CD4-positive, alpha-beta T cell treated with Interleukin-1 beta for 1 hour (primary cell): ENCODE data around the gene TAAR2.
A peak's percentile ranks its signal among the peaks of the same experiment; 100 is the strongest.
"Not testable (repeated sequence)": the region's sequence is repeated elsewhere in the genome, so short reads cannot be mapped to it uniquely, and the experiment has no call there.

Experiments used
- DNase-seq, 2 donors: peaks; one replicate each; pipeline ENCODE4 v3.0.0-alpha.2; 2020 to 2022

Gene TAAR2, protein sequence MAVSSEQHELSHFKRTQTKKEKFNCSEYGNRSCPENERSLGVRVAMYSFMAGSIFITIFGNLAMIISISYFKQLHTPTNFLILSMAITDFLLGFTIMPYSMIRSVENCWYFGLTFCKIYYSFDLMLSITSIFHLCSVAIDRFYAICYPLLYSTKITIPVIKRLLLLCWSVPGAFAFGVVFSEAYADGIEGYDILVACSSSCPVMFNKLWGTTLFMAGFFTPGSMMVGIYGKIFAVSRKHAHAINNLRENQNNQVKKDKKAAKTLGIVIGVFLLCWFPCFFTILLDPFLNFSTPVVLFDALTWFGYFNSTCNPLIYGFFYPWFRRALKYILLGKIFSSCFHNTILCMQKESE

GRCh38 chr6:132624175-132624574 is at the start of gene TAAR2:
Gene TAAR2, minus strand, starts transcription at chr6:132624275. Its CDS starts 0 bp downstream, at chr6:132624275.
- DNase-seq: no peak

GRCh38 chr6:132673376-132674094 is 49.5 kb upstream of the TAAR2 start:
- DNase-seq: no peak

GRCh38 chr6:132671295-132671694 is 47.2 kb upstream of the TAAR2 start:
- no peak for DNase-seq

DNA sequence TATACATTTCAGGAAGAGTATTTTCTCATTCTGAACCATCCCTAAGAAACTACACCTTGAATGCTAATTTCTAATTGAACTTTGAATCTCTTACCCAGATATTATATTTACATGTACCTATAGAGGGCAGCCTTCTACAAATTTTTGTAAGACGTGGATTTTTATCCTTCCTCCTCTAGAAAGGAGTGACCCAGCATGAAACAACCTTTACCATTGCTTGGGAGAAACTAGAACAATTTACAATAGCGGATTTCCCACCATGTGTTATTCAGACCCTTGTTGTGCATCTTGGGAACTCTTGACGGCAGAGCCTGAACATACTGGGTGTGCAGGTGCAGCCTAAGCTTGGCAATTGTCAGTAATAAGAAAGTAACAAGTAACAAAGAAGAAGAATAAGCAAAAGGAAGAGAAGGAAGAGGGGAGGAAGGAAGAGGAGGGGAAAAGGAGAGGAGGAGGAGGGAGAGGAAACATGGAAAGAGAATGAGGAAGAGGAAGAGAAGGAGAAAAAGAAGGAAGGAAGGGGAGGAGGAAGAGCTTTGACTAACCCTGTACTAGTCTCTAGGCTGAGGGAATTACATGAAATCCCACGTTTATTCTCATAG is 45.7 kb upstream of the TAAR2 start:
- DNase-seq: peak in 1 of 2 donors; percentile 42

- no peak for DNase-seq
Observed at GRCh38 chr6:132666118-132666517, 42.0 kb upstream of the TAAR2 start.

DNA sequence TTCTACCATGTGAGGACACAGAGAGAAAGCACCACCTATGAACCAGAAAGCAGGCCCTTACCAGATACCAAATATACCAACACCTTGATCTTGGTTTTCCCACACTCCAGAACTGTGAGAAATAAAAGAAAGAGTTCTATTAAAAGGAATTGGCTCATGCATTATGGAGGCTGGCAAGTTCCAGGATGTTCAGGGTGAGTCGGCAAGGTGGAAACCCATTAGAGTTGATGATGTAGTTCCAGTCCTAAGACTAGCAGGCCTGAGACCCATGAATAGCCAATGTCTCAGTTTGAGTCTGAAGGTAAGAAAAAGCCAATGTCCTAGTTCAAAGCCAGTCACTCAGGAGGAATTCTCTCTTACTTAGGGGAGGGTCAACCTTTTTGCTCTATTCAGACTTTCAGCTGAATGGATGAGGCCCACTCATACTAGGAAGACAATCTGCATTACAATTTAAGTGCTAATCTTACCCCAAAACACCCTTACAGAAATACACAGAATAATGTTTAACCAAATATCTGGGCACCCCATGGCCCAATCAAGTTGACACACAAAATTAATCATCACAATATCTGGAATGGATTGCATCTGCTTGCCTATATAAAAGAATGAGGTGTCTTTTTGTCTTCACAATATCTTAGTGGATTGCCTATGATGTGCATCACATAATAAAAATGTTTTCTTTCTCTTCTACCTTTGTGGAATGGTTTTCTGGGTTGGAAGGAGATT is 40.4 kb upstream of the TAAR2 start:
- no peak for DNase-seq

DNA sequence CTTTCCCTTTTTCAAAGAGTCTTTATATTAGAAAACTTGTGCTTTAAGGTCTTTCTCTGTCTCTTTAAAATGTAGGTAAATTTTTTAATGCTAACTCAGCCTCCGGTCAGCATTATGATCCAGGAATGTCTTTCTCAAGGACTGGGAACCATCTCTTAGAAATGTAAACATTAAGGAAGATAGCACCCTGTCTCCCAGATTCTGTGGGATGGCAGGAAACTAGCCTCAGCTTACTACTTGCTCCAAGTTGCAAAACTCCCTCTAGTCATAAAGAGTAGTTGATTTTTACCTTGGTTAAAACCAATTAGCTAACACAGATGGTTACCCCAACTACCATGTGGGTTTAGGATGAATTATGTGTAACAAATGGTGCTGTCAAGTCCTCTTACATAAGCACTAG is 39.6 kb upstream of the TAAR2 start:
- DNase-seq: no peak

DNA sequence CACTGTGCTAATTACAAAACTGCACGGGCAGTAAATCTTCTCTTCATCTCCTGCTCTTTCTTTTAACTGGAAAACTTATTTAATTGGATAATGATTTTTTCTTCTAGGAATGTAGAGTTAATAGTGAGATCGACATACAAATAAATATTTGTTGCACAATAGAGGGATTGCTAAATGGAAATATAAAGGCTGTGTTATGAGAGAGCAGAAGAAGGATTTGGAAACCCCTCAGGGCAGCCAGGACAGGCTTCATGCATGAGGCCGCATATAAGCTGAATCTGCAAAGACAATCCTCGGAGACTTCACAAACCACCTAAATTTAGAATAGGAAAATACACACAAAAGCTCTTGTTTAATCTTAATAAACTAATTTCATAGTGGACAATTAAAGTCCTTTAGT is 37.8 kb upstream of the TAAR2 start:
- no peak for DNase-seq

GRCh38 chr6:132659082-132659481 is 35.0 kb upstream of the TAAR2 start, which contains the start of gene TAAR1:
Gene TAAR1, minus strand, starts transcription at chr6:132659182. Its CDS starts 13,179 bp downstream, at chr6:132646003.
- DNase-seq: no peak

GRCh38 chr6:132651062-132651461 is 27.0 kb upstream of the TAAR2 start:
- DNase-seq: no peak

DNA sequence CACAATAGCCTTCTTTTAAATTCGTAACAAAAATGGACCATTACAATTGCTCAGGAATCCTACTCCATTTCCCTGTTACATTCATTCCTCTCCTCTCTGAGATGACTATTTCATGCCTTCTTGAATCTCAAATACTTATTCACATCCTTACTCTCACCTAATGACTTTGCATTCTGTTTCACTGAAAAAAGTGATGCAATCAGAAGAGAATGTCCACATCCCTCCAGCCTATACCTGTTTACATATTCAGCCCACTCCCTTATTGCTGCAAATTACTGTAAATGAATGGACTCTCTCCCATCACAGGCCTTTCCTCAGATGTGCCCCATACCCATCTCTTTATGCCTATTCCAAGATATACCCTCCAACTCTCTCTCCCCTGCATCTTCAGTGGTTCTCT is 26.4 kb upstream of the TAAR2 start:
- DNase-seq: no peak

GRCh38 chr6:132648828-132649227 is 24.8 kb upstream of the TAAR2 start:
- DNase-seq: no peak

DNA sequence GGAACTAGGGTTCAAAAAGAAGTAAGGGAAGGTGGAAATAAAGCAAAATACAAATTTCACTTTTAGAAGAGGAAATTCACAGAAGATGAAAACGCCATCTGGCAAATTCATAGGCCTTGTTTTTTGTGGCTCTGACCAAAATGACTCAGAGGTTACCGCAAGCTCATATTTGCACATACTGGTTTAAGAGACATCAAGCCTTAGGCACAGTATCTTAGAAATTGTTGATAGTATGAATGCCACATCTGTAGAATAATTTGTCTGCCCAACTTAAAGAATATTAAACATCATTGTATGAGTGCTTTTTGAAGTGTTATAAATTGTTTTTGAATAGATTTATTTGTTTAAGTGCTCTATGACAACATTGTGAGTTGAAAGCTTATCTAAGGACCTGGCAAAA is 24.3 kb upstream of the TAAR2 start:
- DNase-seq: peak in 1 of 2 donors; percentile 14

GRCh38 chr6:132643547-132643946 is 19.5 kb upstream of the TAAR2 start:
- no peak for DNase-seq

- not testable (repeated sequence) for DNase-seq
Observed at GRCh38 chr6:132637135-132637534, 13.1 kb upstream of the TAAR2 start.

GRCh38 chr6:132635906-132636305 is 11.8 kb upstream of the TAAR2 start:
- DNase-seq: not testable (repeated sequence)

DNA sequence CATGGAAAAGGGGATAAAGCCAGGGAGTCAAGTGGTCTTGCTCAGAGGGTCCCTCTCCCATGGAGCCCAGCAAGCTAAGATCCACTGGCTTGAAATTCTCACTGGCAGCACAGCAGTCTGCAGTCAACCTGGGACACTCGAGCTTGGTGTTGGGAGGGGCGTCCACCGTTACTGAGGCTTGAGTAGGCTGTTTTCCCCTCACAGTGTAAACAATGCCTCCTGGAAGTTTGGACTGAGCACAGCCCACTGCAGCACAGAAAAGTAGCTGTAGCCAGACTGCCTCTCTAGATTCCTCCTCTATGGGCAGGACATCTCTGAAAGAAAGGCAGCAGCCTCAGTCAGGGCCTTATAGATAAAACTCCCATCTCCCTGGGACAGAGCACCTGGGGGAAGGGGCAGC is 11.2 kb upstream of the TAAR2 start:
- not testable (repeated sequence) for DNase-seq

DNA sequence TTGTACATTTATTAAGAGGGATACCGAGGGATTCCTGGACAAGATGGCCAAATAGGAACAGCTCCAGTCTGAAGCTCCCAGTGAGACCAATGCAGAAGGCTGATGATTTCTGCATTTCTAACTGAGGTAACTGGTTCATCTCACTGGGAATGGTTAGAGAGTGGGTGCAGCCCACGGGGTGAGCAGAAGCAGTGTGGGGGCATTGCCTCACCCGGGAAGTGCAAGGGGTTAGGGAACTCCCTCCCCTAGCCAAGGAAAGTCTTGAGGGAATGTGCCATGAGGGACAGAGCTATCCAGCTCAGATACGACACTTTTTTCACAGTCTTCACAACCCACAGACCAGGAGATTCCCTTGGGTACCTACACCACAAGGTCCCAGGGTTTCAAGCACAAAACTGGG is 10.7 kb upstream of the TAAR2 start:
- DNase-seq: no peak

- DNase-seq: no peak
Observed at GRCh38 chr6:132633362-132633761, 9.3 kb upstream of the TAAR2 start.

DNA sequence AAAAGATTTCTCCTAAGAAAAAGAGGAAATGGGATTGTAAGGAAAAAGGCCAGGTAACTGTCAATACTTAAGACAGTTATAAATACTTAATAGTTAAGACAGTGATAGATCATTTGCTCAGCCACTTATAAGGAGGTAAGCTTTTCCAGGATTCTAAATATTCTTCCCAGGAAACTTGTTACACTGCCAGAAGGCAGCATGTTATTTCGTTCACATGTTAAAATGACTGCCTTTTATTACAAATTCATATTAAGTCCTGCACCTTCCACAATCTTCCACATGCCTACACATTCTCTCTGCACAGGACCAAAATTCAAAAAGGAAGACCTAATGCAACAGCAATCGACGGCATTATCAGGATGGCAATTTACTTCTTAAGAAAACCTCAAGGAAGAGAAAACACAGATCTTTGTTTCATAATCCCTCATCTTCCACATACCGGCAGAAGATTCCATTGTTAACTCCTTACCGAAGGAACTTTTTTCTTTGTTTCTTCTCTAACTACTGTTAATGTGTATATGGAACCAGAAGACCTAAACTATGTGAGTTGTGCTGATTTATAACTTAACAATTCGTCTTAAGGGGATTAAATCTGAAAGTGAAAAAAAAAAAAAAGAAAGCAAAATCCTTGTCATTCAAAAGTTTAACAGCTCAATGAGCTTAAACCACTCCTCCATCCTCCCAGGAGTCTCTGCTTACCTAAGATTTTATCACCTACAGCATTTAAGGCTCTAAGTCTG is 799 bp downstream of the TAAR2 start:
- DNase-seq: no peak

- no peak for DNase-seq
Observed at GRCh38 chr6:132616677-132617076, 7.4 kb downstream of the TAAR2 start.

DNA sequence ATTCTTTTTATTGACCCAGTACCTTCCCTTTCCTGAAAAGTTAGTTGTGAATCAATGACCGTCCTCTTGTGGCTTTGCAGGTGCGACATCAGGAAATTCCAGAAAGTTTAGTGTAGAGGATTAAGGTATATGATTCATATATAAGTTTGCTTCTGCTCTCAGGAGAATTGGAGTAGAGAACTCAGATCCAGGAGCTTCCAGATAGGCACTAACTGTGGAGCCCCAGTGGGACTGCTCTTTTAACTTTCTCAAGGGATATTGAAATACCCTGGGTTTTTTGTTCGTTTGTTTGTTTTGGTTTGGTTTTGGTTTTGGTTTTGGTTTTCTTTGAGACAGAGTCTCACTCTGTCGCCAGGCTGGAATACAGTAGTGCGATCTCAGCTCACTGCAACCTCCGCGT is 9.5 kb downstream of the TAAR2 start:
- peak in 1 of 2 donors; percentile 5 for DNase-seq
